Neuronal stem cell (in vitro differentiated cells): ENCODE data around the gene FOXI1.
A peak's percentile ranks its signal among the peaks of the same experiment; 100 is the strongest.

ENCODE experiments used
- DNase-seq: peaks from one replicate; pipeline ENCODE4 v3.0.0-alpha.2; 2013; ENCODE audit warnings: low spot score
- H2AFZ ChIP-seq: one replicate; pipeline ENCODE4 v1.6.1; 2013; ENCODE audit warnings: mild to moderate bottlenecking, low read length, inconsistent platforms
- H2AK5ac ChIP-seq: 2 replicates; pipeline ENCODE4 v1.6.1; 2013; ENCODE audit warnings: low read depth, mild to moderate bottlenecking, inconsistent platforms, low read length, moderate library complexity, mixed read lengths
- H2BK120ac ChIP-seq: 2 replicates; pipeline ENCODE4 v1.6.1; 2013; ENCODE audit warnings: low read depth, mild to moderate bottlenecking, inconsistent platforms, low read length, moderate library complexity, mixed read lengths
- H2BK12ac ChIP-seq: one replicate; pipeline ENCODE4 v1.6.1; 2013; ENCODE audit warnings: low read length, inconsistent platforms
- H2BK15ac ChIP-seq: 2 replicates; pipeline ENCODE4 v1.6.1; 2013; ENCODE audit warnings: mild to moderate bottlenecking, low read length, inconsistent platforms, mixed read lengths
- H2BK5ac ChIP-seq: one replicate; pipeline ENCODE4 v1.6.1; 2013; ENCODE audit warnings: inconsistent platforms, mild to moderate bottlenecking, low read length, moderate library complexity
- H3K14ac ChIP-seq: one replicate; pipeline ENCODE4 v1.6.1; 2013; ENCODE audit warnings: low read length, inconsistent platforms
- H3K18ac ChIP-seq: 2 replicates; pipeline ENCODE4 v1.6.1; 2013; ENCODE audit warnings: low read length, inconsistent platforms
- H3K23ac ChIP-seq: 2 replicates; pipeline ENCODE4 v1.6.1; 2013; ENCODE audit warnings: low read depth, mild to moderate bottlenecking, mixed read lengths, low read length, inconsistent platforms; ENCODE audit not compliant: poor library complexity
- H3K27ac ChIP-seq: replicated peaks from 3 replicates; pipeline ENCODE4 v1.5.1; 2013; ENCODE audit warnings: low read length, inconsistent platforms
- H3K27me3 ChIP-seq, 3 experiments: 2 replicates each; pipeline ENCODE4 v1.6.1; 2013; ENCODE audit warnings: low read length in 3 of 3, mild to moderate bottlenecking in 2 of 3, inconsistent platforms in 1 of 3, low read depth in 1 of 3, mixed read lengths in 1 of 3, moderate library complexity in 1 of 3; ENCODE audit not compliant: control insufficient read depth in 3 of 3, insufficient read depth in 3 of 3
- H3K36me3 ChIP-seq, 2 donors: replicated peaks in 1 of 2; 2 replicates each; pipeline ENCODE4 v1.6.1; 2013; ENCODE audit warnings: low read length in 2 of 2; ENCODE audit not compliant: control insufficient read depth in 2 of 2, insufficient read depth in 2 of 2
- H3K4ac ChIP-seq: 2 replicates; pipeline ENCODE4 v1.6.1; 2013; ENCODE audit warnings: inconsistent platforms, mild to moderate bottlenecking, low read length, moderate library complexity
- H3K4me1 ChIP-seq, 2 donors: 1 replicate in 1 of 2; 2 replicates in 1 of 2; pipeline ENCODE4 v1.6.1; 2013; ENCODE audit warnings: low read length in 2 of 2, low read depth in 1 of 2; ENCODE audit not compliant: control insufficient read depth in 2 of 2, insufficient read depth in 1 of 2
- H3K4me2 ChIP-seq: one replicate; pipeline ENCODE4 v1.6.1; 2013; ENCODE audit warnings: mild to moderate bottlenecking, low read length, inconsistent platforms; ENCODE audit not compliant: insufficient read depth, poor library complexity, severe bottlenecking
- H3K4me3 ChIP-seq, 2 donors: 2 replicates each; pipeline ENCODE4 v1.5.1; 2013; ENCODE audit warnings: low read length in 2 of 2, mild to moderate bottlenecking in 2 of 2, inconsistent platforms in 1 of 2, moderate library complexity in 1 of 2
- H3K79me1 ChIP-seq: one replicate; pipeline ENCODE4 v1.6.1; 2013; ENCODE audit warnings: low read depth, mild to moderate bottlenecking, inconsistent platforms, low read length, moderate library complexity
- H3K9ac ChIP-seq: one replicate; pipeline ENCODE4 v1.6.1; 2013; ENCODE audit warnings: mild to moderate bottlenecking, low read depth, low read length, inconsistent platforms; ENCODE audit not compliant: poor library complexity
- H3K9me3 ChIP-seq, 2 donors: replicated peaks in 1 of 2; 2 replicates each; pipeline versions ENCODE3 to v1.6.1; 2013; ENCODE audit warnings: low read length in 2 of 2, mild to moderate bottlenecking in 2 of 2, inconsistent platforms in 1 of 2, low read depth in 1 of 2, mixed read lengths in 1 of 2, moderate library complexity in 1 of 2; ENCODE audit not compliant: control insufficient read depth in 2 of 2, insufficient read depth in 1 of 2
- H4K8ac ChIP-seq: one replicate; pipeline ENCODE4 v1.6.1; 2013; ENCODE audit warnings: low read depth, mild to moderate bottlenecking, inconsistent platforms, low read length, moderate library complexity
- H4K91ac ChIP-seq: one replicate; pipeline ENCODE4 v1.6.1; 2013; ENCODE audit warnings: low read length, low read depth, mild to moderate bottlenecking, inconsistent platforms; ENCODE audit not compliant: poor library complexity
- WGBS, 2 donors: extraction: QIAGEN DNeasy Blood & Tissue Kit; methylation state at CpG; one replicate each; pipeline ENCODE4 v1.1.7; 2013; ENCODE audit warnings: missing lambda C conversion rate in 2 of 2, mixed read lengths in 1 of 2; ENCODE audit not compliant: insufficient read length in 2 of 2, insufficient replicate concordance in 1 of 2; ENCODE audit errors: extremely low coverage in 2 of 2; 5-methylcytosine and 5-hydroxymethylcytosine counted together

The FOXI1 gene

GRCh38 chr5:170111088-170111785 lies 5.5 kb downstream of the FOXI1 start:
- Histone ChIP-seq H3K18ac (no peak overlapping the region), H3K14ac (no peak overlapping the region), H3K4me2 (no peak overlapping the region), H3K4me3 (no peak overlapping the region), H3K27me3 (peaks cover 0 to 2% (median 0%) of the 10 kb centered on the region in 3 experiments), H2BK120ac (no peak overlapping the region), H3K36me3 (no peaks in the 10 kb centered on the region), H3K9me3 (peaks cover 0 to 3% of the 10 kb centered on the region in 2 donors), H3K79me1 (no peaks in the 10 kb centered on the region), H3K4ac (no peak overlapping the region), H3K27ac (no peak overlapping the region), H2AK5ac (no peak overlapping the region), H2AFZ (no peak overlapping the region), H3K4me1 (peaks cover 2 to 22% of the 10 kb centered on the region in 2 donors), H2BK5ac (no peak overlapping the region), H4K91ac (no peak overlapping the region), H3K9ac (no peak overlapping the region), H2BK12ac (no peak overlapping the region), H4K8ac (no peak overlapping the region), H3K23ac (no peak overlapping the region), H2BK15ac (no peak overlapping the region)
- no peak for DNase-seq
- no CpG with 5 or more reads among the region's 8 CpGs for WGBS, 2 donors

- Histone ChIP-seq H3K27me3 (no peaks in the 10 kb centered on the region), H3K27ac (no peak overlapping the region)
- WGBS, 2 donors, result no CpG with 5 or more reads among the region's 6 CpGs
Observed at GRCh38 chr5:170112876-170113521, 7.3 kb downstream of the FOXI1 start.

GRCh38 chr5:170113522-170113900 lies 7.8 kb downstream of the FOXI1 start:
- Histone ChIP-seq H3K9ac (no peak overlapping the region), H3K4me1 (peaks cover 2 to 22% of the 10 kb centered on the region in 2 donors), H3K4me2 (no peak overlapping the region), H4K8ac (no peak overlapping the region), H3K27ac (no peak overlapping the region), H3K36me3 (no peaks in the 10 kb centered on the region), H4K91ac (no peak overlapping the region), H2BK120ac (no peak overlapping the region), H2BK15ac (no peak overlapping the region), H3K14ac (no peak overlapping the region), H2BK12ac (no peak overlapping the region), H3K18ac (no peak overlapping the region), H3K23ac (no peak overlapping the region), H2BK5ac (no peak overlapping the region), H2AFZ (peak overlapping the region; percentile 64), H3K27me3 (no peaks in the 10 kb centered on the region), H3K9me3 (peaks cover 0 to 1% of the 10 kb centered on the region in 2 donors), H3K4me3 (no peak overlapping the region), H3K4ac (no peak overlapping the region), H2AK5ac (no peak overlapping the region), H3K79me1 (no peaks in the 10 kb centered on the region)
- no CpG with 5 or more reads among the region's 3 CpGs for WGBS, 2 donors
- DNase-seq, result no peak

More at GRCh38 chr5:170112876-170113521, 7.3 kb downstream of the FOXI1 start:
- Histone ChIP-seq H3K14ac (no peak overlapping the region), H2BK5ac (no peak overlapping the region), H2BK15ac (no peak overlapping the region), H3K79me1 (no peaks in the 10 kb centered on the region), H3K9me3 (peaks cover 0 to 3% of the 10 kb centered on the region in 2 donors), H3K4ac (no peak overlapping the region), H3K4me3 (no peak overlapping the region), H4K91ac (no peak overlapping the region), H3K18ac (peak overlapping the region; percentile 44), H3K4me1 (peaks cover 2 to 22% of the 10 kb centered on the region in 2 donors), H2AFZ (peak overlapping the region; percentile 64), H2BK12ac (no peak overlapping the region), H3K36me3 (no peaks in the 10 kb centered on the region), H3K9ac (no peak overlapping the region), H3K23ac (no peak overlapping the region), H4K8ac (no peak overlapping the region), H2AK5ac (no peak overlapping the region), H2BK120ac (no peak overlapping the region), H3K4me2 (no peak overlapping the region)
- DNase-seq, result no peak

- Histone ChIP-seq H3K23ac (no peak overlapping the region), H2BK15ac (peak overlapping the region; percentile 15), H2AK5ac (no peak overlapping the region), H3K4me1 (peaks cover 2 to 18% of the 10 kb centered on the region in 2 donors), H3K36me3 (no peaks in the 10 kb centered on the region), H3K27ac (no peak overlapping the region), H2BK12ac (no peak overlapping the region), H4K91ac (no peak overlapping the region), H3K14ac (no peak overlapping the region), H2BK5ac (no peak overlapping the region), H3K4me2 (no peak overlapping the region), H3K9ac (no peak overlapping the region), H3K79me1 (no peaks in the 10 kb centered on the region), H3K27me3 (no peaks in the 10 kb centered on the region), H3K4ac (no peak overlapping the region), H3K4me3 (no peak overlapping the region), H2BK120ac (no peak overlapping the region), H2AFZ (no peak overlapping the region), H3K9me3 (peaks cover 0 to 1% of the 10 kb centered on the region in 2 donors), H4K8ac (no peak overlapping the region), H3K18ac (peak overlapping the region; percentile 52)
- no CpG with 5 or more reads among the region's 7 CpGs for WGBS, 2 donors
- DNase-seq, result no peak
Observed at GRCh38 chr5:170114271-170114670, 8.6 kb downstream of the FOXI1 start.
